Activated CD4-positive, alpha-beta T cell treated with anti-CD3 and anti-CD28 coated beads, Interleukin-2, amount 50 U/mL, for 24 hours (primary cell): ENCODE measurements around the gene MLLT6.

Source experiments
- DNase-seq, 2 donors: peaks; one replicate each; pipeline ENCODE4 v3.0.0-alpha.2; 2020; ENCODE audit warnings: low read depth in 1 of 2, low spot score in 1 of 2

MLLT6 gene

DNA sequence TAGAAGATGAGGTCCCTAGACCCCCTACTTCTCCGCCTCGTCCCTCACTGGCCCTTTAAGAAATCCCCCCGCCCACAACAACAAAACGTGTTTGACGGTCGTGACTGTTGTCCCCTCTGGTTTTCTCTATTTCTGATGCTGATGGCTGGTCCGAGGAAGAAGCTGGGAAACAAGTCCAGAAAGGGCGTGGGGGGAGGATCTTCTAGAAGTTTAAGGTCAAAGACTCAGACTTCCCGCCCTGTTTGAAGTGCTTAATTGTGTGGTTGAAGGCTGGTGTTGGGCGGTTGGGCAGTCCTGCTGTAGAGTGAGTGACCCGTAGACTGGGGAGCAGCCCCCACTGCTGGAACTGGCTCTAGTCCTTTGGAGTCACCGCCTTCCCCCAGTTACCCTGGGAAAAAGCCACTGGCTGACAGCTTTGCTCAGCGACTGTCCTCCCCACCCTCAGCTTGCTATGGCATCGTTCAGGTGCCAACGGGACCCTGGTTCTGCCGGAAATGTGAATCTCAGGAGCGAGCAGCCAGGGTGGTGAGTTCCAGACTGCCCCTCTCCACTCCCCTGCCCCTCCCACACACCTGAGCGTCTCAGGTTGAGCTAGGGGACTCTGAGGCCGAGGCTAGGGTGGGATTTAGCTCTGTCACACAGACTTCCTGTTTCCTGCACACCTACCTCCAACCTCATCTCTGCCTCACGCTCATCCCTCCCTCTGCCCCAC, 1.6 kb downstream of the MLLT6 start:
- no peak for DNase-seq

DNA sequence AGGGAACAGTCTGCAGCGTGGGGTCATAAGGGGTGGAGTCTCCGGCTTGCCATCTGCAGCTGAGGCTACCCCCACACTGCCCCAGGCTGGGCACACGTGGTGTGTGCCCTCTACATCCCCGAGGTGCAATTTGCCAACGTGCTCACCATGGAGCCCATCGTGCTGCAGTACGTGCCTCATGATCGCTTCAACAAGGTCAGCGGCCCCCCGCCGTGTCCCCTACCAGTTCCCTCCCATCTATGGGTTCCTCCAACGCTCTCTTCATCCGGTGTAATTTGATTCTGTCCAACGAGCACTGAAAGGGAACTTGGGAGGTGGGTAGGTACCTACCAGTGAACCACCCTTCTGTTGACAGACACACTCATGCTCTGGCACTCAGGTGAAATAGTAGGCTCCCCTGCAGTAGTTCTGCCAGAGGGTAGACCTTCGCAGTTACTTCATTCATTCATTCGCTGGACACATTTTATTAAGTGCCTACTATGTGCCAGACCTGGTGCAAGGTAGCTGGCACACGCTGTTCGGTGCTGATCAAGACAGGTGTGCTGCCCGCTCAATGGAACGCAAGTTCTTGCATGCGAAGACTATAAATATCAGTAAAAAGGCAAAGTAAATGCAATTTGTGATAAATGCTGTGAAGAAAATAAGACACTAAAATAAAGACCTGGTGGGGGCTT, 2.7 kb downstream of the MLLT6 start:
- no peak for DNase-seq

DNA sequence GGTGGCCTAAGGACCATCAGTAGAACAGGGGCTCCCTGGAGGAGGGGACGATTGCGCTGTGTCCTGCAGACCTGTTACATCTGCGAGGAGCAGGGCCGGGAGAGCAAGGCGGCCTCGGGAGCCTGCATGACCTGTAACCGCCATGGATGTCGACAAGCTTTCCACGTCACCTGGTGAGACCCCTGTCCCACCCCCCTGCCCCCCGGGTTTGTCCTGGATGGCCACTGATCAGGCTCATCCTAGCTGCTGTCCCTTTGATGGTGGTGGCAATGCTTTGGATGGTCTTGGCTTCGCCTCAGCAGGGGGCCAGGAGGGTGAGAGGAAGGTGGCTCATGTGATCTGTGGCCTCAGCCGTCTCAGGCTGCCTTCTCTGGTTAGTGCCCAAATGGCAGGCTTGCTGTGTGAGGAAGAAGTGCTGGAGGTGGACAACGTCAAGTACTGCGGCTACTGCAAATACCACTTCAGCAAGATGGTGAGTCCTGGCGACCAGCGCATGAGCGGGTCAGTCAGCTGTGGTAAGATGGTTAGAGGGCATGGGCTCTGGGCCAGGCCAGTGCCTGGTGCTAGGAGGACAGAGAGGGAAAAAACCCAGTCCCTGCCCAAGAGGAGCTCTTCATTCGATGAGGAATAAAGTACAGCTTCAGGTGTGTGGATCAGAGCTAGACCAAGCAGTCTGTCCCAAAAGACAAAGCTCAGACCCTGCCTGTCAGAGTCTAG, 4.2 kb downstream of the MLLT6 start:
- no peak for DNase-seq

DNA sequence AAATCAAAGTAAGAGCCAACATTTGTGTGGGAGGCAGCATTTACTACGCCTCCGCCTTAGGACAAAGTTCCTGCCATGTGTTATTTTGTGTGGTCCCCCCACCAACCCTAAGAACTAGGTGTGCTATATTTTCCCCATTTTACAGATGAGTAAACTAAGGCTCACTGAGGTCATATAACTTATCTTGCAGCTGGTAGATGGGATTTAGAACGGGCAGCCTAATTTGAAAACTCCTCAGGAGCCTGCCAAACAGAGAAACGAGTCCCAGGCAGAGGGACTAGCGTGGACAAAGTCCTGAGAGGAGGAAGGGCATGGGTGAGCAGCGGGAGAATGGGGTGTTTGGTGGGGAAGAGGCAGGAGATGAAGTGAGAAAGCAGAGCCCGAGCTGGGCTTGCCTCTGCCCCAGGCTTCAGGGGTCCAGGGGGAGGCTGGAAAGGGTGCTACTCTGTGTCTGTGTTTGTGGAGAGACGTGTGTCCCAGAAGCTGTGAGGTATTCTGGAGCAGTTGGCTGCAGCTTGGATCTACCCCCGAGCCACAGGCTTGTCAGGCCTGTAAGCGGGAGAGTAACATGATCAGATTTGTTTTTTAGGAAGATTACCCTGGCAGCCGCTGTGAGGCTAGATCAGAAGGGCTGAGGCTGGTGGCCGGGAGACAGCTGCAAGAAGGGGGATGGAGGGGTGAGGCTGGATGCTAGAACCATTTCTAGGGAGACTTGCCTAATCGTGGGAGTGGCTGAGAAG, 5.0 kb downstream of the MLLT6 start:
- DNase-seq, result no peak

DNA sequence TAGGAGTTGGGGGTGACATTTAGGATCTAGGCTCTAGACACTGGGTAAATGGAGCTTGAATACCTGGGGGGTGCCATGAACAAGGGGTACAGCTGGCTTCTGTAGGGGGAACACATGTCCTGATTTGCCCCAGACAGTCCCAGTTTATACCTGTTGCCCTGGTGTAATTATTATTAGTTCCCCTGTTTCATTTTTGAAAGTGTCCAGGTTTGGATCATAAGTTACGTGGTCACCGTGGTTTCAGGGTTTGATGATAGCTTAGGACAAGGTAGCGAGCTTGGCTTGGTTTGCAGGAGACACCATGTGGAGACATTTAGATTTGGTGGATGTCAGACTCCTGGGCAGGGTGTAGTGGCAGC, 5.5 kb downstream of the MLLT6 start:
- no peak for DNase-seq

DNA sequence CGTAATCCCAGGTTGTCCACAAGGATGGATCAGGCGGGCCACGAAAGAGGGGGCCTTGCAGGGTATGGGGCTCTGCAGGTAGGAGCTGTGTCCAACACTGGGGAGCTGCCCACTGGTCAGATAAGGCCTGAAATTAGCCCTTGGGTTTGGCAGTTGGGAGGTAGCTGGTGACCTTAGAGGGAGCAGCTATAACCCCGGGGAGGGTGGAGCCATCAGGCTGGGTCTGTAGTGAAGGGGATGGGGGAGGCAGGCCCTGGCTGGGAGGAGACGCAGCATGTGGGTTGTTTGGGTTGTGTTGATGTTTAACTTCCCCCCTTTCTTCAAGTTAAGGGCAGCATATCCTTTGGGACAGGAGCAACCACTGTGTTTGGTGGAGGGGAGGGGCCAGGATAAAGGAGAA, 5.9 kb downstream of the MLLT6 start:
- DNase-seq, result no peak

DNA sequence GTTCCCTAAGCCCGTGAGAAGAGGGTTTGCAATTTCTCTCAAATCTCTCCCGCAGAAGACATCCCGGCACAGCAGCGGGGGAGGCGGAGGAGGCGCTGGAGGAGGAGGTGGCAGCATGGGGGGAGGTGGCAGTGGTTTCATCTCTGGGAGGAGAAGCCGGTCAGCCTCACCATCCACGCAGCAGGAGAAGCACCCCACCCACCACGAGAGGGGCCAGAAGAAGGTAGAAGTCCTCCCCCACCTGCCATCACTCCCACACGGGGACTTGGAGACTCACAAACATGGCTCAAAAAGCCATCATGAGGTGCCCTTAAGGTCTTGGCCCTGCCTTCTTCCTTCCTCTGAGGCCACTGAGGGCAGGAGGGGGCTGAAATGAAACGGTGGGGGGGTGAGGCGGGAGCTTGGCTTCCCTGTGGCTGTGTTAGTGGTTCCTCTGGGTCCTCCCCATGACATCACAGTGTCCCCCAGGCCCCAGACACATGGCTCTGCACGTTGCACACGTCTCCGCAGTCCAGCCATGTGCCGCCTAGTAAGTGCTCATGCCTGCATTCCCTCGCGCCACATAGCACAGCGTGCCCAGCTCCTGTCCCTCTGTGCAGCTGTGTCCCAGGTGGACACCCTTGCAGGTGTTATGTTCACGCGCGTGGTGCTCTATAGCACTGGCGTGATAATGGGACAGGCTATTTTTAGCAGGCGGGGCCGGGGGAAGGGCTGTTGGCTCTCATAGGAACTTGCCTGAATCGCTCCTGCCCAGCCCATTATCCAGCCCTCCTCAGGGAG, 6.9 kb downstream of the MLLT6 start:
- no peak for DNase-seq

DNA sequence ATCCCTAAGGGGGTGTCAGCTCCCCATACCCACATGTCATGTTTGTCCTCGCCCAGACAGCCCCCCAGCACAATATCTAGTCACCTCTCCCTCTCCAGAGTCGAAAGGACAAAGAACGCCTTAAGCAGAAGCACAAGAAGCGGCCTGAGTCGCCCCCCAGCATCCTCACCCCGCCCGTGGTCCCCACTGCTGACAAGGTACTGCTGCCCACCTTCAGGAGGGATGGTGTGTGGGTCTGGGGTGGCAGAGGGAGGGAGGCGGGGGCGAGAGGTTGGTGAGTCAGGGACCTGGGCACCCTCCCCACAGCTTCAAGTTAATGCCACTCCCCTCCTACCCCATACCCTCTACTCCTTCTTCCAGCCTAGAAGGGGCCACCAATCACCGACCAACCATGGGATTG, 7.5 kb downstream of the MLLT6 start:
- DNase-seq, result no peak

DNA sequence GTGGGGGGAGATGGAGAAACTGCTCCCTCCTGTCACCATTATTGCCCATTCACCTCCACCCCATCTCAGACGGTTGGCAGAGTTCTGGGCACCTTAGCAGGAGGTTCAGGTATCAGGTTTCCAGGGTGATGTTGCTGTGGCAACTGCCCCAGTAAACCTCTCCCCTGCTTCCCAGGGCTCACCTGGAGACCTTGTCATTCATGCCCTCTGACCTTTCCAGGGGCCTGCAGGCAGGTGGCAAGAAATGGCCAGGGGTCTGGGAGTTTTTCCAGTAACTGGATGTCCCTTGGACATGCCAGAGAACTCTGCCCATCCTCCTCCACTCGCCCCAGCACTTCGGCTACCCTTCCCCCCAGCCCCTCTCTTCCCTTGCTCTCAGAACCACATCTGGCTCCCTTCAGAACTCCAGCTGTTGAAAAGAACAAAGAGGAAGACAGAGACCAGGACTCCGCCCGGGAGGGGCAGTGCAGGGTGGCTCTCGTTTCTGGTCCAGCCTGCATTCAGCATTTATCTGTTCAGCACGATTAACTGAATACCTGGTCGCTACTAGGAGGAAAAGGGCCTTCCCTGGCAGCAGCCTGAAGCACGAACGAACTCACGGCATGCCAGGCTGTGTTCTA, 8.5 kb downstream of the MLLT6 start:
- no peak for DNase-seq

DNA sequence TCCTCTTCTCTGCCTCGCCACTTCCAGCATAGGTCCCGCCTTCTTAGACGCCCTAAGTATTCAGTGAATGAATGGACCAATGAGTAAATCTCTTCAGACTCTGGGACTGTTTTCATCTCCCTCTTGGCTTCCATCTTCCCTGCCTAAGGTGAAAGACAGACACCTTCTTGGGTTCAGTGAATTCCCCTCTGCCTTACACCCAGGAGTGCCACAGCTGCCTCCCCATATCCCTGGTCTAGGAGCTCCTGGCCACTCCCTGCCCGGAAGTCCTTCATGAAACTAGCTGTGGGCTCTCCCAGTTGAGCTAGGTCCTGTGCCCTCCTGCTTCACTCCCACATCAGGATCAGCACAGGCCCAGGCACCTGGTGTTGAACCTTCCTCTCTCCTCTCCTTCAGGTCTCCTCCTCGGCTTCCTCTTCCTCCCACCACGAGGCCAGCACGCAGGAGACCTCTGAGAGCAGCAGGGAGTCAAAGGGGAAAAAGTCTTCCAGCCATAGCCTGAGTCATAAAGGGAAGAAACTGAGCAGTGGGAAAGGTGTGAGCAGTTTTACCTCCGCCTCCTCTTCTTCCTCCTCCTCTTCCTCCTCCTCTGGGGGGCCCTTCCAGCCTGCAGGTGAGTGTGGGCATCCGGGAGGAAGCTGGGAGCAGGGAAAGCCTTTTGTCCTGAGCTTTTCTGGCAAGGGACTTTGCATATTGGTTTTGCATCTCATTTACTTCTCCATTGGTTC, 10.3 kb downstream of the MLLT6 start:
- no peak for DNase-seq

DNA sequence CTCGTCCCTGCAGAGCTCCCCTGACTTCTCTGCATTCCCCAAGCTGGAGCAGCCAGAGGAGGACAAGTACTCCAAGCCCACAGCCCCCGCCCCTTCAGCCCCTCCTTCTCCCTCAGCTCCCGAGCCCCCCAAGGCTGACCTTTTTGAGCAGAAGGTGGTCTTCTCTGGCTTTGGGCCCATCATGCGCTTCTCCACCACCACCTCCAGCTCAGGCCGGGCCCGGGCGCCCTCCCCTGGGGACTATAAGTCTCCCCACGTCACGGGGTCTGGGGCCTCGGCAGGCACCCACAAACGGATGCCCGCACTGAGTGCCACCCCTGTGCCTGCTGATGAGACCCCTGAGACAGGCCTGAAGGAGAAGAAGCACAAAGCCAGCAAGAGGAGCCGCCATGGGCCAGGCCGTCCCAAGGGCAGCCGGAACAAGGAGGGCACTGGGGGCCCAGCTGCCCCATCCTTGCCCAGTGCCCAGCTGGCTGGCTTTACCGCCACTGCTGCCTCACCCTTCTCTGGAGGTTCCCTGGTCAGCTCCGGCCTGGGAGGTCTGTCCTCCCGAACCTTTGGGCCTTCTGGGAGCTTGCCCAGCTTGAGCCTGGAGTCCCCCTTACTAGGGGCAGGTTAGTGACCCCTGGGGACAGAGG, 11.4 kb downstream of the MLLT6 start:
- no peak for DNase-seq

DNA sequence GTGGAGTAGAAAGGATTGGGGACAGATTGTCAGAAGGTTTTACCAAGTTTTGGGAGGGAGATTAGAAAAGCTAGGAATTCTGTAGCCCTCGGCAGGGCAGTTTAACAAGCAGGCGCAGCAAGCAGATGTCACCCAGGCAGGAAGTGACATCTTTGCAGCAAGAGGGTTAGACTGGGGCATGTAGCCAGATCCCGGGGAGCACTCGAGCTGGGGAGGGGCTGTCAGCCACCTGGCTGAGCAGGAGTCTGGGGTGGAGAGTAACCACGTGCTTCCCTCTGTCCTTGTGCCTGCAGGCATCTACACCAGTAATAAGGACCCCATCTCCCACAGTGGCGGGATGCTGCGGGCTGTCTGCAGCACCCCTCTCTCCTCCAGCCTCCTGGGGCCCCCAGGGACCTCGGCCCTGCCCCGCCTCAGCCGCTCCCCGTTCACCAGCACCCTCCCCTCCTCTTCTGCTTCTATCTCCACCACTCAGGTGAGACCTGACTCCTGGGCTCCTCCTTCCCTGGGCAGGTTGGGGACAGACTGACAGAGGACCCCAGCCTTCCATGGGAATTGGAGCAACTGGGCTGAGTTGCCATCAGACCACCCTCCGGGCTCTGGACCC, 12.2 kb downstream of the MLLT6 start:
- DNase-seq, result no peak

DNA sequence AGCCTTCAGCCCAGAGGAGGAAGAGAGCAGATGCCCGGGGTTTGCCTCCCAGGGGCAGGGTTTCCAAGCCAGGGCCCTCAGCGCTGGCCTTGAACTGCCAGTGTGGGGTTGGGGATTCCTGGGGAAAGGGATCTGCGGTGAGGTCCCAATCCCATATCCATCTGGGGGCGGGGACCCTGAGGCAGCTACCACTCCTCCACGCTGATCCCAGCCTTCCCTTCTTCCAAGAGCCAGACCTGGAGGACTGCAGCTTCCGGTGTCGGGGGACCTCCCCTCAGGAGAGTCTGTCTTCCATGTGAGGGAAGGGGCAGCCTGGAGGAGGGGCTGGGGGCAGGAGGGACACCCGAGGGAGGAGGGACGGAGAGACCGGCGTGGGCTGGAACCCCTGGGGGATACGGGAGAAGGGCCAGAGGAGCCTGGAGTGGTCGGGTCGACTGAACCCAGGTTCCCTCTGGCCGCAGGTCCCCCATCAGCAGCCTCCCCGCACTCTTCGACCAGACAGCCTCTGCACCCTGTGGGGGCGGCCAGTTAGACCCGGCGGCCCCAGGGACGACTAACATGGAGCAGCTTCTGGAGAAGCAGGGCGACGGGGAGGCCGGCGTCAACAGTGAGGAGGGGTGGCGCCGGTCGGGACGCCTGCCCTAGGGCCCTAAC, 14.3 kb downstream of the MLLT6 start:
- DNase-seq, result no peak

DNA sequence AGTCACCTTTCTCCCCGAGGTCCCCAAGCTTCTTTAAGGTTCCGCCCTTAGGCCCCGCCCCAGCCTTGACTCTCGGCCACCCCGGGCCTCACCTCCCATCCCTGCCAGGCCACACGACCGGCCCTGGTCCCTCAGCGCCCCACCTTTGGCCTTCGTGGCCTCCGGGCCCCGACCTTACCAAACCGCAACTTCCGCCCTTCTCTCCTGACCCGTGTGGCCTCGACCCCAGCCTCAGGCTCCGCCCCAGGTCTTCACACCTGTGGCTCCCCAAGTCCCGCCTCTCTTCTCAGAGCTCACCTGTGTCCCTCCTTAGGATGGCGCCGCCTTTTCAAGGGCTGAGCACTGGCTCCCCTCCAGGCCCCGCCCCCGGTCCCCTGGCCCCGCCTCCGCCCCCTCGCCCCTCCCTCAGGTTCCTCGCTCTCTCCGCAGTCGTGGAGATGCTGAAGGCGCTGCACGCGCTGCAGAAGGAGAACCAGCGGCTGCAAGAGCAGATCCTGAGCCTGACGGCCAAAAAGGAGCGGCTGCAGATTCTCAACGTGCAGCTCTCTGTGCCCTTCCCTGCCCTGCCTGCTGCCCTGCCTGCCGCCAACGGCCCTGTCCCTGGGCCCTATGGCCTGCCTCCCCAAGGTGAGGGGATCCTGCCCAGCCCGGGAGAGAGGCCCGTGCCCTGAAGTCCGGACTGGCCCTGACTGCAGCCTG, 15.0 kb downstream of the MLLT6 start:
- DNase-seq, result no peak

DNA sequence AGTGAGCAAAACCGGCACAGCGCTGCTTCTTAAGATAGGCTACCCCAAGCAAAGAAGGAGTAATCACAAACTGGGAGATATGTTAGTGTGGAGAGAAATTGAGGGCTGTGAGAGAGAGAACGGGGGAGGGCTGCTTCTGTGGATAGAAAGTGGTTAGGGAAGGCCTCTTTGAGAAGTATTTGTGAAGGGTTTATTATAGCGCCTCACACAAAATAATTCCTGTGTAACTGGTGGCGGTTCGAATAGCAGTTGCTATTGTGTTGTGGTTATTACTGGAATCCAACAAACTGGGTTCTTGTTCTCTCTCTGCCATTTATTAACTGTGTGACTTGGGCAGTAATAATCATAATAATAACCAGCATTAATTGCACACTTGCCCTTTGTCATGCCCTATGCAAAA, 15.9 kb downstream of the MLLT6 start:
- DNase-seq, result no peak

DNA sequence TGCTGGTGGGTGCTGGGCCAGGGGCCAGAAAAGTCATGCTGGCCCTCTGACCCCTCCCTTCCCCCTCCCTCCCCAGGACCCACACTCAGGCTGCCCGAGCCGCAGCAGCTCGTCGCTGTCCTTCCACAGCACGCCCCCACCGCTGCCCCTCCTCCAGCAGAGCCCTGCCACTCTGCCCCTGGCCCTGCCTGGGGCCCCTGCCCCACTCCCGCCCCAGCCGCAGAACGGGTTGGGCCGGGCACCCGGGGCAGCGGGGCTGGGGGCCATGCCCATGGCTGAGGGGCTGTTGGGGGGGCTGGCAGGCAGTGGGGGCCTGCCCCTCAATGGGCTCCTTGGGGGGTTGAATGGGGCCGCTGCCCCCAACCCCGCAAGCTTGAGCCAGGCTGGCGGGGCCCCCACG, 16.7 kb downstream of the MLLT6 start:
- no peak for DNase-seq

DNA sequence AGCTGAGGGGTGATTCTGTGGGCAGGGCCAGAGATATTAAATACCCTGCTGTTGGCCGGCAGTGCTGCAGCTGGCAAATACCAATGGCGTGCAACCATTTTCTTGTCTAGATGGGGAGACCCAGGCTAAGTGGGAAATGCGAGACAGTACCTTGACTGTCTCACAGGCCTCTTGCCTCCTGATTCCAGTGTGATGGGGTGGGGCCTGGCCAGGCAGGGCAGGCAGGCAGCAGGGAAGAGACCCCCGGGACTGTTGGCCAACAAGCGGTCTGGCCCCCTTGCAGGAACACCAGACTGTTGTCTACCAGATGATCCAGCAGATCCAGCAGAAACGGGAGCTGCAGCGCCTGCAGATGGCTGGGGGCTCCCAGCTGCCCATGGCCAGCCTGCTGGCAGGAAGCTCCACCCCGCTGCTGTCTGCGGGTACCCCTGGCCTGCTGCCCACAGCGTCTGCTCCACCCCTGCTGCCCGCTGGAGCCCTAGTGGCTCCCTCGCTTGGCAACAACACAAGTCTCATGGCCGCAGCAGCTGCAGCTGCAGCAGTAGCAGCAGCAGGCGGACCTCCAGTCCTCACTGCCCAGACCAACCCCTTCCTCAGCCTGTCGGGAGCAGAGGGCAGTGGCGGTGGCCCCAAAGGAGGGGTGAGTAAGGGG, 19.4 kb downstream of the MLLT6 start:
- DNase-seq, result no peak
